NCI-H446 (cell line): ENCODE data around the gene DLX4.

Source experiments
- DNase-seq, 2 experiments: peaks; one replicate each; lab custom pipeline; 2025; lab: John Stamatoyannopoulos, UW

DLX4 gene

GRCh38 chr17:49968405-49969133 lies 421 bp upstream of the DLX4 start:
- DNase-seq: peak; percentile 45 to 81

GRCh38 chr17:49969795-49970389 lies 902 bp downstream of the DLX4 start:
- no peak for DNase-seq

- DNase-seq: no peak
Measured at GRCh38 chr17:49970498-49970897, 1.5 kb downstream of the DLX4 start.

GRCh38 chr17:49971199-49971847 lies 2.3 kb downstream of the DLX4 start:
- DNase-seq: no peak

- DNase-seq: no peak
Measured at GRCh38 chr17:49971848-49972485, 3.0 kb downstream of the DLX4 start.

- no peak for DNase-seq
Measured at GRCh38 chr17:49972486-49973270, 3.7 kb downstream of the DLX4 start.

GRCh38 chr17:49973271-49973615 lies 4.3 kb downstream of the DLX4 start:
- no peak for DNase-seq

GRCh38 chr17:49975531-49975930 lies 6.5 kb downstream of the DLX4 start:
- no peak for DNase-seq

- no peak for DNase-seq
Measured at GRCh38 chr17:49976163-49976827, 7.3 kb downstream of the DLX4 start.

- no peak for DNase-seq
Measured at GRCh38 chr17:49976828-49977202, 7.8 kb downstream of the DLX4 start.

- DNase-seq: no peak
Measured at GRCh38 chr17:49977463-49978389, 8.7 kb downstream of the DLX4 start.

- DNase-seq: no peak
Measured at GRCh38 chr17:49978501-49978900, 9.5 kb downstream of the DLX4 start.

GRCh38 chr17:49979748-49980479 lies 10.9 kb downstream of the DLX4 start:
- no peak for DNase-seq

GRCh38 chr17:49980703-49981197 lies 11.8 kb downstream of the DLX4 start:
- no peak for DNase-seq

- DNase-seq: no peak
Measured at GRCh38 chr17:49984283-49984682, 15.3 kb downstream of the DLX4 start.

GRCh38 chr17:49984776-49985175 lies 15.8 kb downstream of the DLX4 start:
- DNase-seq: no peak

GRCh38 chr17:49985310-49985990 lies 16.5 kb downstream of the DLX4 start:
- no peak for DNase-seq

GRCh38 chr17:49986396-49987289 lies 17.7 kb downstream of the DLX4 start:
- DNase-seq: no peak
